ENCODE results near the gene BEST2.
"Not testable (repeated sequence)": the region's sequence is repeated elsewhere in the genome, so short reads cannot be mapped to it uniquely, and the experiment has no call there.

The BEST2 gene

GRCh38 chr19:12722566-12723380 is 28.8 kb upstream of the BEST2 start:
- H3K4me1 Mint-ChIP-seq (ENCODE audit: low read depth): peaks cover 50% of the 10 kb centered on the region
- intact Hi-C loops (cut with micrococcal nuclease): loop anchor here (1.0 kb wide), 1 partner anchor 12 kb away; the partner anchor contains the start of gene TRIR
- H3K27me3 Mint-ChIP-seq: no peaks in the 10 kb centered on the region
- H3K4me3 Mint-ChIP-seq: peak overlapping the region; percentile 90
- H3K27ac Mint-ChIP-seq: peak overlapping the region; percentile 83
- H3K36me3 Mint-ChIP-seq (ENCODE audit: low read depth): peaks cover 40% of the 10 kb centered on the region
- no peaks in the 10 kb centered on the region for H3K9me3 Mint-ChIP-seq

- H3K4me3 Mint-ChIP-seq: peak overlapping the region; percentile 90
- intact Hi-C loops (cut with micrococcal nuclease): no loop called here
- H3K36me3 Mint-ChIP-seq (ENCODE audit: low read depth): peaks cover 42% of the 10 kb centered on the region
- no peaks in the 10 kb centered on the region for H3K9me3 Mint-ChIP-seq
- H3K4me1 Mint-ChIP-seq (ENCODE audit: low read depth): peaks cover 50% of the 10 kb centered on the region
- H3K27ac Mint-ChIP-seq: peak overlapping the region; percentile 83
- no peaks in the 10 kb centered on the region for H3K27me3 Mint-ChIP-seq
These were observed 28.3 kb upstream of the BEST2 start for GRCh38 chr19:12723381-12723640.

GRCh38 chr19:12723641-12724426 is 27.8 kb upstream of the BEST2 start, which contains the start of gene TNPO2:
TNPO2 (minus strand) TSS chr19:12723932; CDS start chr19:12720977, 2,955 bp downstream.
- Mint-ChIP-seq H3K4me1 (ENCODE audit: low read depth) (peaks cover 46% of the 10 kb centered on the region), H3K4me3 (peak within 1 kb of the TSS; percentile 90), H3K36me3 (ENCODE audit: low read depth) (peaks cover 42% of the 10 kb centered on the region), H3K27ac (peak within 1 kb of the TSS; percentile 83), H3K27me3 (no peaks in the 10 kb centered on the region), H3K9me3 (no peaks in the 10 kb centered on the region)
- intact Hi-C loops (cut with micrococcal nuclease): no loop called here

DNA sequence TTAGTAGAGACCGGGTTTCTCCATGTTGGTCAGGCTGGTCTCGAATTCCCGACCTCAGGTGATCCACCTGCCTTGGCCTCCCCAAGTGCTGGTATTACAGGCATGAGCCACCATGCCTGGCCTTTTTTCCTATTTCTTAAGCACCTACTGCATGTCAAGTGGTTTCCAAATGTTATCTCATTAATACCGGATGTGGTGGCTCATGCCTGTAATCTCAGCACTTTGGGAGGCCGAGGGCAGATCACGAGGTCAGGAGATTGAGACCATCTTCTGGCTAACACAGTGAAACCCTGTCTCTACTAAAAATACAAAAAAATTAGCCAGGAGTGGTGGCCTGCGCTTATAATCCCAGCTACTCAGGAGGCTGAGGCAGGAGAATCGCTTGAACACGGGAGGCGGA is 26.0 kb upstream of the BEST2 start:
- H3K9me3 Mint-ChIP-seq; H3K27me3 Mint-ChIP-seq; intact Hi-C loops (cut with micrococcal nuclease); H3K4me3 Mint-ChIP-seq; H3K27ac Mint-ChIP-seq: not testable (repeated sequence)
- Mint-ChIP-seq H3K4me1 (ENCODE audit: low read depth) (peaks cover 45% of the 10 kb centered on the region), H3K36me3 (ENCODE audit: low read depth) (peaks cover 51% of the 10 kb centered on the region)

GRCh38 chr19:12726988-12727316 is 24.6 kb upstream of the BEST2 start:
- H3K4me3 Mint-ChIP-seq: no peak overlapping the region
- no peaks in the 10 kb centered on the region for H3K9me3 Mint-ChIP-seq
- no peaks in the 10 kb centered on the region for H3K27me3 Mint-ChIP-seq
- intact Hi-C loops (cut with micrococcal nuclease): no loop called here
- peak overlapping the region; percentile 32 for H3K27ac Mint-ChIP-seq
- peaks cover 54% of the 10 kb centered on the region for H3K36me3 Mint-ChIP-seq (ENCODE audit: low read depth)
- peaks cover 45% of the 10 kb centered on the region for H3K4me1 Mint-ChIP-seq (ENCODE audit: low read depth)

- H3K27ac Mint-ChIP-seq: no peak overlapping the region
- intact Hi-C loops (cut with micrococcal nuclease): no loop called here
- H3K4me1 Mint-ChIP-seq (ENCODE audit: low read depth): peaks cover 49% of the 10 kb centered on the region
- peaks cover 60% of the 10 kb centered on the region for H3K36me3 Mint-ChIP-seq (ENCODE audit: low read depth)
- no peak overlapping the region for H3K4me3 Mint-ChIP-seq
- H3K27me3 Mint-ChIP-seq: no peaks in the 10 kb centered on the region
- no peaks in the 10 kb centered on the region for H3K9me3 Mint-ChIP-seq
These were observed 23.7 kb upstream of the BEST2 start for GRCh38 chr19:12727745-12728433.

GRCh38 chr19:12730064-12730463 is 21.5 kb upstream of the BEST2 start:
- Mint-ChIP-seq H3K27ac (peak overlapping the region; percentile 24), H3K27me3 (no peaks in the 10 kb centered on the region), H3K36me3 (ENCODE audit: low read depth) (peaks cover 78% of the 10 kb centered on the region), H3K4me1 (ENCODE audit: low read depth) (peaks cover 41% of the 10 kb centered on the region), H3K4me3 (no peak overlapping the region), H3K9me3 (no peaks in the 10 kb centered on the region)
- intact Hi-C loops (cut with micrococcal nuclease): no loop called here

- Mint-ChIP-seq H3K4me3 (no peak overlapping the region), H3K9me3 (no peaks in the 10 kb centered on the region), H3K4me1 (ENCODE audit: low read depth) (peaks cover 41% of the 10 kb centered on the region), H3K27ac (no peak overlapping the region), H3K27me3 (no peaks in the 10 kb centered on the region), H3K36me3 (ENCODE audit: low read depth) (peaks cover 75% of the 10 kb centered on the region)
- intact Hi-C loops (cut with micrococcal nuclease): no loop called here
These were observed 20.3 kb upstream of the BEST2 start for GRCh38 chr19:12731337-12731736.

DNA sequence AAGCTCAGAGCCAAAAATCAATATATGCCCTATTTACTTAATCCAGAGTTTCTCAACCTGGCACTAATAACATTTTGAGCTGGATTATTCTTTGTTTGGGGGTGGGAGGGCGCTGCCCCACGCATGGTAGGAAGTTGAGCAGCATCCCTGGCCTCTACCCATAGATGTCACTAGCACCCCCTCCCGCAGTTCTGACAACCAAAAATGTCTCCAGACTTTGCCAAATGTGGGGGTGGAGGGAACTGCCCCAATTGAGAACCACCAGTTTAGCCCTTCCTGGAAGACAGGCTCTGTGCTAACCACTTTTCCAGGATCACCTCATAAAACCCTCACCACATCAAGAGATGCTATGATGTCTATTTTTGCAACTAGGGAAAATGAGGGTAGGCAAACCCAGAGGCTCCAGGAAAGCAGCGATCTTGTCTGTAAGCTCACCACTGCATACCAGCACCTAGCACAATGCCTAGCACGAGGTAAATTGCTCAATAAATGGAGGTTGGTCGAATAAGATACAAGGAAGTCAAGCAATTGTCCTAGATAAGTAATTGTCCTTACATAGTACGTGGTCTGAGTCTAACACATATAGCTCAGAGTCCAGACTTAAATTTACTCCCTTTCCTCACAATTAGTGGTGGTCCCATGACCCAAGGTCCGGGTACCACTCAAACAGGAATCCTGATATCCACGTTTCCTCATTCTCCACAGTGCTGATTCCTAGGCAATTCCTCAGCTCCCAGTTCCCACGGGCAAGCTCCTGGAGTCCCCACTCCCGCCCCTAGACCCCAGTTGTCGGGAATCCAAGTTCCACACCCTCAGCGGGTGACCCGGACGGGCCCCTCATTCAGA is 18.0 kb upstream of the BEST2 start:
- intact Hi-C loops (cut with micrococcal nuclease): loop anchor here (1.0 kb wide), 1 partner anchor 11 kb away; no protein-coding TSS in a partner anchor
- peak overlapping the region; percentile 98 for H3K27ac Mint-ChIP-seq
- H3K36me3 Mint-ChIP-seq (ENCODE audit: low read depth): peaks cover 73% of the 10 kb centered on the region
- H3K4me3 Mint-ChIP-seq: peak overlapping the region; percentile 94
- peaks cover 62% of the 10 kb centered on the region for H3K4me1 Mint-ChIP-seq (ENCODE audit: low read depth)
- no peaks in the 10 kb centered on the region for H3K9me3 Mint-ChIP-seq
- H3K27me3 Mint-ChIP-seq: no peaks in the 10 kb centered on the region

GRCh38 chr19:12736995-12737834 is 14.4 kb upstream of the BEST2 start, which contains the start of gene GET3:
GET3 (plus strand) TSS chr19:12737497; CDS start chr19:12737506, 9 bp downstream.
- Mint-ChIP-seq H3K27ac (peak within 1 kb of the TSS; percentile 92), H3K27me3 (no peaks in the 10 kb centered on the region), H3K36me3 (ENCODE audit: low read depth) (peaks cover 73% of the 10 kb centered on the region), H3K9me3 (no peaks in the 10 kb centered on the region), H3K4me3 (peak within 1 kb of the TSS; percentile 99), H3K4me1 (ENCODE audit: low read depth) (peaks cover 43% of the 10 kb centered on the region)
- intact Hi-C loops (cut with micrococcal nuclease): no loop called here

DNA sequence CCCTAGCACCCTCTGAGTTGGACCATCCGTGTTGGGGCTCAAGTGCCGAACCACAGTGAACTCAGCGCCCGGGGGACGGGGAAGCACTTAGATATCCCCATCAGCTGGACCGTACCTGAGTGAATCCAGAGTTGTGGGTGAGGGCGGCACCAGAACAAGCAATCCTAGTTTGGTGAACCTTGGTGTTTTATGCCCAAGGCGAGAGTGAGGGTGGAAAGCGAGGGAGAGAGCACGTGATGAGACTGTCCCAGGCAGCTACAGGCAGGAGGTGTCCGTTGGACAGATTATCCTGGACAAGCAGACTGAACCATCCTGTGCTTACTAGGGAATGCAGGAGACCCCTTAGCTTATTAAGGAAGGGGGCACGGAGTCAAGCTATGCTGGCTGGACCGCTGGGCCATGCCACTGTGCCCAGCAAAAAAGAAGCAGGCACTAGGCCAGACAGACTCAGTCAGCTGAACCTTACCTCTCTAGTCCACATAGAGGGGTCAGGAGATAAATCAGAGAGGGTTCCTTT is 13.7 kb upstream of the BEST2 start:
- intact Hi-C loops (cut with micrococcal nuclease): no loop called here
- H3K9me3 Mint-ChIP-seq: no peaks in the 10 kb centered on the region
- H3K27ac Mint-ChIP-seq: peak overlapping the region; percentile 92
- peak overlapping the region; percentile 99 for H3K4me3 Mint-ChIP-seq
- H3K4me1 Mint-ChIP-seq (ENCODE audit: low read depth): peaks cover 37% of the 10 kb centered on the region
- H3K27me3 Mint-ChIP-seq: no peaks in the 10 kb centered on the region
- peaks cover 73% of the 10 kb centered on the region for H3K36me3 Mint-ChIP-seq (ENCODE audit: low read depth)

DNA sequence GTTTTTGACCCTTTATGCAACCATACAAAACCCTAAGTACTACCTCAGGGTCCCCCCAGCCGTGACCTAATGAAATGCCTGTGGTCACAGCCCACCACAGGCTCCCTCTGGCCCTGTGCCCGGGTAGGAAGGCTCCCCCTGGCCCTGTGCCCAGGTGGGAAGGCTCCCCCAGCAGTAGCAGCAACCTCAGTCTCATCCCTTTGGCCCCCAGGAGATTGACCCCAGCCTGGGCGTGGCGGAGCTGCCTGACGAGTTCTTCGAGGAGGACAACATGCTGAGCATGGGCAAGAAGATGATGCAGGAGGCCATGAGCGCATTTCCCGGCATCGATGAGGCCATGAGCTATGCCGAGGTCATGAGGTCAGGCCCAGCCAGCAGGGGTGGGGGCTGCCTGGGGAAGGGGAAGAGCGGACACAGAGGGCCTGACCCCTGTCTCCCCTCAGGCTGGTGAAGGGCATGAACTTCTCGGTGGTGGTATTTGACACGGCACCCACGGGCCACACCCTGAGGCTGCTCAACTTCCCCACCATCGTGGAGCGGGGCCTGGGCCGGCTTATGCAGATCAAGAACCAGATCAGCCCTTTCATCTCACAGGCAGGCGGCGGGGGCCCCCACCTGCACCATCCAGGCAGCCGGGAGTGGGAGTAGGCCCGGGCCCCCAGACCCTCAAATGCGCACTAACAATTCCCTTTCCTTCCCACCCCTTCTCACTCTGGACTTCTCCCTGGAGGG is 6.3 kb upstream of the BEST2 start:
- no peak overlapping the region for H3K4me3 Mint-ChIP-seq
- peaks cover 79% of the 10 kb centered on the region for H3K36me3 Mint-ChIP-seq (ENCODE audit: low read depth)
- H3K4me1 Mint-ChIP-seq (ENCODE audit: low read depth): peaks cover 6% of the 10 kb centered on the region
- peaks cover 12% of the 10 kb centered on the region for H3K9me3 Mint-ChIP-seq
- no peak overlapping the region for H3K27ac Mint-ChIP-seq
- intact Hi-C loops (cut with micrococcal nuclease): no loop called here
- peaks cover 15% of the 10 kb centered on the region for H3K27me3 Mint-ChIP-seq
